ENCODE data around the gene AP5Z1. TPM values are rescaled to one million over a fixed set of nuclear protein-coding genes. Genes with fewer than 3 reads are reported as not detected.

The AP5Z1 gene
- total RNA-seq, 2 donors from 2014 or later, result 31.0 to 34.7 TPM

- no peaks in the 10 kb centered on the region for H3K27me3 ChIP-seq (ENCODE audit: control insufficient read depth, insufficient read depth, low read length, poor library complexity, severe bottlenecking)
- Mint-ChIP-seq H3K4me3 (no peak overlapping the region), H3K9me3 (no peaks in the 10 kb centered on the region), H3K4me1 (no peaks in the 10 kb centered on the region), H3K36me3 (ENCODE audit: low read depth) (peaks cover 48% of the 10 kb centered on the region), H3K27ac (no peak overlapping the region), H3K27me3 (ENCODE audit: insufficient read depth) (no peaks in the 10 kb centered on the region)
- peaks cover 75% of the 10 kb centered on the region for H3K36me3 ChIP-seq (ENCODE audit: control insufficient read depth, insufficient read depth, low read length)
- WGBS, 2 experiments (ENCODE audit: insufficient coverage in 1 of 2, insufficient read length in 1 of 2), result 97 to 98% methylated on average over 35 to 40 of the region's 40 CpGs
- no peak overlapping the region for H3K27ac ChIP-seq (ENCODE audit: low read depth, low read length)
- H3K9me3 ChIP-seq (ENCODE audit: control insufficient read depth, low read length), result no peaks in the 10 kb centered on the region
- no peak overlapping the region for H3K9ac ChIP-seq (ENCODE audit: extremely low read depth, low read length, poor library complexity, severe bottlenecking)
- no peak overlapping the region for H3K4me3 ChIP-seq (ENCODE audit: low read length)
- DNase-seq, result no peak
- no peak for TF ChIP-seq CTCF (conservative IDR thresholded peaks at IDR 0.05)
- H3K4me1 ChIP-seq (ENCODE audit: control insufficient read depth, insufficient read depth, low read length), result no peaks in the 10 kb centered on the region
Measured at GRCh38 chr7:4759211-4759610, 16.2 kb upstream of the AP5Z1 start.

- no peak overlapping the region for H3K27ac ChIP-seq (ENCODE audit: low read depth, low read length)
- no peak for TF ChIP-seq CTCF (conservative IDR thresholded peaks at IDR 0.05)
- no peaks in the 10 kb centered on the region for H3K4me1 ChIP-seq (ENCODE audit: control insufficient read depth, insufficient read depth, low read length)
- no peaks in the 10 kb centered on the region for H3K9me3 ChIP-seq (ENCODE audit: control insufficient read depth, low read length)
- no peak for DNase-seq
- no peak overlapping the region for H3K4me3 Mint-ChIP-seq
- no peaks in the 10 kb centered on the region for H3K27me3 Mint-ChIP-seq (ENCODE audit: insufficient read depth)
- whole genome bisulfite sequencing, 2 experiments (ENCODE audit: insufficient coverage in 1 of 2, insufficient read length in 1 of 2), result 96 to 99% methylated on average over 24 to 26 of the region's 26 CpGs
- H3K9me3 Mint-ChIP-seq, result no peaks in the 10 kb centered on the region
- no peaks in the 10 kb centered on the region for H3K4me1 Mint-ChIP-seq
- no peaks in the 10 kb centered on the region for H3K27me3 ChIP-seq (ENCODE audit: control insufficient read depth, insufficient read depth, low read length, poor library complexity, severe bottlenecking)
- no peak overlapping the region for H3K9ac ChIP-seq (ENCODE audit: extremely low read depth, low read length, poor library complexity, severe bottlenecking)
- H3K27ac Mint-ChIP-seq, result no peak overlapping the region
- no peak overlapping the region for H3K4me3 ChIP-seq (ENCODE audit: low read length)
- H3K36me3 Mint-ChIP-seq (ENCODE audit: low read depth), result peaks cover 40% of the 10 kb centered on the region
- H3K36me3 ChIP-seq (ENCODE audit: control insufficient read depth, insufficient read depth, low read length), result peaks cover 67% of the 10 kb centered on the region
Measured at GRCh38 chr7:4760952-4761351, 14.5 kb upstream of the AP5Z1 start.

- WGBS, 2 experiments (ENCODE audit: insufficient coverage in 1 of 2, insufficient read length in 1 of 2), result 95 to 97% methylated on average over 23 to 54 of the region's 54 CpGs
- H3K27me3 Mint-ChIP-seq (ENCODE audit: insufficient read depth), result no peaks in the 10 kb centered on the region
- no peak overlapping the region for H3K27ac ChIP-seq (ENCODE audit: low read depth, low read length)
- no peak overlapping the region for H3K4me3 Mint-ChIP-seq
- no peak overlapping the region for H3K9ac ChIP-seq (ENCODE audit: extremely low read depth, low read length, poor library complexity, severe bottlenecking)
- H3K9me3 Mint-ChIP-seq, result no peaks in the 10 kb centered on the region
- peaks cover 64% of the 10 kb centered on the region for H3K36me3 ChIP-seq (ENCODE audit: control insufficient read depth, insufficient read depth, low read length)
- no peaks in the 10 kb centered on the region for H3K27me3 ChIP-seq (ENCODE audit: control insufficient read depth, insufficient read depth, low read length, poor library complexity, severe bottlenecking)
- no peak for DNase-seq
- no peak overlapping the region for H3K4me3 ChIP-seq (ENCODE audit: low read length)
- H3K4me1 ChIP-seq (ENCODE audit: control insufficient read depth, insufficient read depth, low read length), result no peaks in the 10 kb centered on the region
- H3K9me3 ChIP-seq (ENCODE audit: control insufficient read depth, low read length), result no peaks in the 10 kb centered on the region
- H3K27ac Mint-ChIP-seq, result no peak overlapping the region
- H3K4me1 Mint-ChIP-seq, result no peaks in the 10 kb centered on the region
- peaks cover 41% of the 10 kb centered on the region for H3K36me3 Mint-ChIP-seq (ENCODE audit: low read depth)
- no peak for TF ChIP-seq CTCF (conservative IDR thresholded peaks at IDR 0.05)
Measured at GRCh38 chr7:4762121-4763055, 13.0 kb upstream of the AP5Z1 start.
